Activated T-cell treated with anti-CD3 and anti-CD28 coated beads, Interleukin-2, amount 50 U/mL, for 48 hours (primary cell): ENCODE measurements around the gene BTG2.
"Not testable (repeated sequence)": the region's sequence is repeated elsewhere in the genome, so short reads cannot be mapped to it uniquely, and the experiment has no call there.

Experiments
- DNase-seq, 2 experiments: peaks; one replicate each; pipeline ENCODE4 v3.0.0-alpha.2; 2020

BTG2 gene

GRCh38 chr1:203296460-203297073 lies 8.8 kb upstream of the BTG2 start:
- no peak for DNase-seq

- DNase-seq: no peak
Observed at GRCh38 chr1:203299169-203299568, 6.2 kb upstream of the BTG2 start.

GRCh38 chr1:203299719-203300429 lies 5.4 kb upstream of the BTG2 start:
- not testable (repeated sequence) for DNase-seq

GRCh38 chr1:203300441-203301330 lies 4.6 kb upstream of the BTG2 start:
- no peak for DNase-seq

GRCh38 chr1:203301331-203301668 lies 4.0 kb upstream of the BTG2 start:
- DNase-seq: no peak

- no peak for DNase-seq
Observed at GRCh38 chr1:203302456-203302855, 2.9 kb upstream of the BTG2 start.

- no peak for DNase-seq
Observed at GRCh38 chr1:203302894-203303293, 2.4 kb upstream of the BTG2 start.

GRCh38 chr1:203304391-203304918 lies 864 bp upstream of the BTG2 start:
- DNase-seq: peak in 1 of 2 experiments; percentile 34

- no peak for DNase-seq
Observed at GRCh38 chr1:203305809-203306088, 430 bp downstream of the BTG2 start.

GRCh38 chr1:203306089-203306964 lies 1.0 kb downstream of the BTG2 start:
- peak in 1 of 2 experiments; percentile 58 for DNase-seq

- DNase-seq: peak; percentile 57 to 69
Observed at GRCh38 chr1:203306965-203307541, 1.7 kb downstream of the BTG2 start.

- DNase-seq: no peak
Observed at GRCh38 chr1:203307641-203308126, 2.4 kb downstream of the BTG2 start.

- no peak for DNase-seq
Observed at GRCh38 chr1:203308328-203308922, 3.1 kb downstream of the BTG2 start.

GRCh38 chr1:203308923-203309331 lies 3.6 kb downstream of the BTG2 start:
- DNase-seq: no peak

GRCh38 chr1:203311368-203312301 lies 6.3 kb downstream of the BTG2 start:
- no peak for DNase-seq

- DNase-seq: not testable (repeated sequence)
Observed at GRCh38 chr1:203314025-203314759, 8.9 kb downstream of the BTG2 start.

GRCh38 chr1:203316626-203317093 lies 11.3 kb downstream of the BTG2 start:
- DNase-seq: no peak

GRCh38 chr1:203317429-203318228 lies 12.3 kb downstream of the BTG2 start:
- DNase-seq: no peak

- no peak for DNase-seq
Observed at GRCh38 chr1:203318229-203318517, 12.9 kb downstream of the BTG2 start.
